Measurements from ENCODE around the gene UBE3A. TPM values are rescaled to one million over a fixed set of nuclear protein-coding genes. Genes with fewer than 3 reads are reported as not detected.

UBE3A gene
- total and polyA plus RNA-seq, 9 of the 15 experiments (the other 6 are each of a cell fraction or from before 2014, with no cell fraction given): 29.3 to 103 (median 60.2) TPM

- in situ Hi-C loops (cut with MboI): loop anchor here (25.0 kb wide), 1 partner anchor 364 kb away; no protein-coding TSS in a partner anchor
- H3K4me2 ChIP-seq (ENCODE audit: insufficient read depth, low read length): no peak overlapping the region
- no peaks in the 10 kb centered on the region for H3K9me1 ChIP-seq (ENCODE audit: control insufficient read depth, insufficient read depth, low read length)
- TF ChIP-seq SRSF3 (IDR thresholded peaks at IDR 0.05; ENCODE audit: insufficient read depth, low read length) (no peak), ZC3H8 (IDR thresholded peaks at IDR 0.05) (no peak)
- H4K20me1 ChIP-seq (replicated peaks; ENCODE audit: control insufficient read depth, insufficient read depth, low read length): no peaks in the 10 kb centered on the region
- FAIRE-seq (no peak), DNase-seq (ENCODE audit: extremely low read depth in 1 of 4, low spot score in 3 of 4) (no peak), ATAC-seq (no peak)
- no peaks in the 10 kb centered on the region for H3K79me2 ChIP-seq (ENCODE audit: control insufficient read depth, insufficient read depth, low read length)
- no peaks in the 10 kb centered on the region for H3K36me3 ChIP-seq (ENCODE audit: control insufficient read depth, insufficient read depth, low read length)
- CTCF ChIA-PET (ENCODE audit: low intra/inter-chr PET ratio): no interaction called here
- 7% methylated on average over 1 of the region's 1 CpG for WGBS (ENCODE audit: insufficient coverage, low coverage, missing lambda C conversion rate)
- H3K9me3 ChIP-seq (replicated peaks; ENCODE audit: control insufficient read depth, insufficient read depth, low read depth, low read length): peaks cover 3% of the 10 kb centered on the region
- no peaks in the 10 kb centered on the region for H3K27me3 ChIP-seq (ENCODE audit: control insufficient read depth in 2 of 2, insufficient read depth in 2 of 2, low read length in 2 of 2)
- POLR2A ChIA-PET: no interaction called here
- H3K27ac ChIP-seq (ENCODE audit: extremely low read depth, low read depth, low read length): no peak overlapping the region
- no peaks in the 10 kb centered on the region for H3K4me1 ChIP-seq (replicated peaks in 1 of 2; ENCODE audit: control insufficient read depth in 2 of 2, insufficient read depth in 2 of 2, low read length in 2 of 2)
- H2AFZ ChIP-seq (ENCODE audit: low read depth, low read length): no peak overlapping the region
- intact Hi-C loops (cut with micrococcal nuclease): no loop called here
- BruUV-seq (replicated peaks): no TSS peak
- no peak overlapping the region for H3K4me3 ChIP-seq
- no peak overlapping the region for H3K9ac ChIP-seq (ENCODE audit: insufficient read depth in 1 of 2, low read depth in 2 of 2, low read length in 2 of 2)
These were observed 12.7 kb upstream of the UBE3A start for GRCh38 chr15:25451501-25451900.

DNA sequence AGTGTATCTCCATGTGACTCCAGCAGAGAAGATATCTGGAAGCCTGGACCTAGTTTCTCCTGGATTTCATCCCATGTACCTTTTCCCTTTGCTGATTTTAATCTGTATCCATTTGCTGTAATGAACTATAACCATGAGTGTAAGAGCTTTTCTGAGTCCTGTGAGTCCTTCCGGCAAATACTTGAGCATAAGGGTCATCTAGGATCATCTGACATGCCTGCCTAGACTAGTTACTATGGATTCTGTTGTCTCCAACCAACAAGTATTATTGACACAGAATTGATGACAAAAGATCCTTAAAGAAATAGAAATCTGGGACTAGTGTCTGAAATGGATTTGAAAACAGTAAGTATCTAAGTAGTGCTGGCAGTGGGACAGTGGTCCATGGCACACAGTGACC is 11.3 kb upstream of the UBE3A start:
- no peaks in the 10 kb centered on the region for H3K4me1 ChIP-seq (replicated peaks in 1 of 2; ENCODE audit: control insufficient read depth in 2 of 2, insufficient read depth in 2 of 2, low read length in 2 of 2)
- H2AFZ ChIP-seq (ENCODE audit: low read depth, low read length): no peak overlapping the region
- H3K4me2 ChIP-seq (ENCODE audit: insufficient read depth, low read length): no peak overlapping the region
- peaks cover 3% of the 10 kb centered on the region for H3K9me3 ChIP-seq (replicated peaks; ENCODE audit: control insufficient read depth, insufficient read depth, low read depth, low read length)
- no peaks in the 10 kb centered on the region for H3K79me2 ChIP-seq (ENCODE audit: control insufficient read depth, insufficient read depth, low read length)
- H3K27ac ChIP-seq (ENCODE audit: extremely low read depth, low read depth, low read length): no peak overlapping the region
- in situ Hi-C loops (cut with MboI): loop anchor here (25.0 kb wide), 1 partner anchor 363 kb away; no protein-coding TSS in a partner anchor
- H3K4me3 ChIP-seq: no peak overlapping the region
- no peak for TF ChIP-seq TRIM24 (IDR thresholded peaks at IDR 0.05)
- TF ChIP-seq ZNF76 (CRISPR knock-in tag; IDR thresholded peaks at IDR 0.05; ENCODE audit: borderline replicate concordance): no peak
- TF ChIP-seq MCM2 (IDR thresholded peaks at IDR 0.05; ENCODE audit: low read depth): no peak
- TF ChIP-seq RAD21 (CRISPR knock-in tag; conservative IDR thresholded peaks at IDR 0.05 in 1 of 2, IDR thresholded peaks at IDR 0.05 in 1 of 2): no peak
- TF ChIP-seq, protein P1, sequence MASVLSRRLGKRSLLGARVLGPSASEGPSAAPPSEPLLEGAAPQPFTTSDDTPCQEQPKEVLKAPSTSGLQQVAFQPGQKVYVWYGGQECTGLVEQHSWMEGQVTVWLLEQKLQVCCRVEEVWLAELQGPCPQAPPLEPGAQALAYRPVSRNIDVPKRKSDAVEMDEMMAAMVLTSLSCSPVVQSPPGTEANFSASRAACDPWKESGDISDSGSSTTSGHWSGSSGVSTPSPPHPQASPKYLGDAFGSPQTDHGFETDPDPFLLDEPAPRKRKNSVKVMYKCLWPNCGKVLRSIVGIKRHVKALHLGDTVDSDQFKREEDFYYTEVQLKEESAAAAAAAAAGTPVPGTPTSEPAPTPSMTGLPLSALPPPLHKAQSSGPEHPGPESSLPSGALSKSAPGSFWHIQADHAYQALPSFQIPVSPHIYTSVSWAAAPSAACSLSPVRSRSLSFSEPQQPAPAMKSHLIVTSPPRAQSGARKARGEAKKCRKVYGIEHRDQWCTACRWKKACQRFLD (CRISPR knock-in tag; IDR thresholded peaks at IDR 0.05): no peak
- TF ChIP-seq LCOR (CRISPR knock-in tag; IDR thresholded peaks at IDR 0.05): no peak
- no peak for TF ChIP-seq ZNF217 (CRISPR knock-in tag; IDR thresholded peaks at IDR 0.05)
- TF ChIP-seq PCBP2 (IDR thresholded peaks at IDR 0.05; ENCODE audit: low read depth, low read length, poor library complexity, severe bottlenecking): no peak
- TF ChIP-seq TEAD1 (CRISPR knock-in tag; IDR thresholded peaks at IDR 0.05): no peak
- TF ChIP-seq CSDE1 (IDR thresholded peaks at IDR 0.05): no peak
- TF ChIP-seq, protein P2, sequence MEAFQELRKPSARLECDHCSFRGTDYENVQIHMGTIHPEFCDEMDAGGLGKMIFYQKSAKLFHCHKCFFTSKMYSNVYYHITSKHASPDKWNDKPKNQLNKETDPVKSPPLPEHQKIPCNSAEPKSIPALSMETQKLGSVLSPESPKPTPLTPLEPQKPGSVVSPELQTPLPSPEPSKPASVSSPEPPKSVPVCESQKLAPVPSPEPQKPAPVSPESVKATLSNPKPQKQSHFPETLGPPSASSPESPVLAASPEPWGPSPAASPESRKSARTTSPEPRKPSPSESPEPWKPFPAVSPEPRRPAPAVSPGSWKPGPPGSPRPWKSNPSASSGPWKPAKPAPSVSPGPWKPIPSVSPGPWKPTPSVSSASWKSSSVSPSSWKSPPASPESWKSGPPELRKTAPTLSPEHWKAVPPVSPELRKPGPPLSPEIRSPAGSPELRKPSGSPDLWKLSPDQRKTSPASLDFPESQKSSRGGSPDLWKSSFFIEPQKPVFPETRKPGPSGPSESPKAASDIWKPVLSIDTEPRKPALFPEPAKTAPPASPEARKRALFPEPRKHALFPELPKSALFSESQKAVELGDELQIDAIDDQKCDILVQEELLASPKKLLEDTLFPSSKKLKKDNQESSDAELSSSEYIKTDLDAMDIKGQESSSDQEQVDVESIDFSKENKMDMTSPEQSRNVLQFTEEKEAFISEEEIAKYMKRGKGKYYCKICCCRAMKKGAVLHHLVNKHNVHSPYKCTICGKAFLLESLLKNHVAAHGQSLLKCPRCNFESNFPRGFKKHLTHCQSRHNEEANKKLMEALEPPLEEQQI (IDR thresholded peaks at IDR 0.05): no peak
- no peak for TF ChIP-seq CAMTA2 (CRISPR knock-in tag; conservative IDR thresholded peaks at IDR 0.05)
- TF ChIP-seq ZNF830 (CRISPR knock-in tag; IDR thresholded peaks at IDR 0.05): no peak
- ATAC-seq (no peak), FAIRE-seq (no peak), DNase-seq (ENCODE audit: extremely low read depth in 1 of 4, low spot score in 3 of 4) (no peak)
- H3K36me3 ChIP-seq (ENCODE audit: control insufficient read depth, insufficient read depth, low read length): no peaks in the 10 kb centered on the region
- BruUV-seq (replicated peaks): no TSS peak
- H4K20me1 ChIP-seq (replicated peaks; ENCODE audit: control insufficient read depth, insufficient read depth, low read length): no peaks in the 10 kb centered on the region
- 0% methylated on average over 1 of the region's 1 CpG for WGBS (ENCODE audit: insufficient coverage, low coverage, missing lambda C conversion rate)
- ChIA-PET CTCF (ENCODE audit: low intra/inter-chr PET ratio) (no interaction called here), POLR2A (no interaction called here)
- intact Hi-C loops (cut with micrococcal nuclease): no loop called here
- no peaks in the 10 kb centered on the region for H3K9me1 ChIP-seq (ENCODE audit: control insufficient read depth, insufficient read depth, low read length)
- H3K9ac ChIP-seq (ENCODE audit: insufficient read depth in 1 of 2, low read depth in 2 of 2, low read length in 2 of 2): no peak overlapping the region
- H3K27me3 ChIP-seq (ENCODE audit: control insufficient read depth in 2 of 2, insufficient read depth in 2 of 2, low read length in 2 of 2): no peaks in the 10 kb centered on the region
